PFSK-1 (cell line): ENCODE measurements around the gene NALCN.

Experiments used
- POLR2AphosphoS5 ChIP-seq: IDR thresholded peaks from 2 replicates; pipeline ENCODE4 v1.6.1; 2012; ENCODE audit warnings: low read depth, mild to moderate bottlenecking, control low read depth, low read length, moderate library complexity
- SIN3A ChIP-seq: IDR thresholded peaks from 2 replicates; pipeline ENCODE4 v1.6.1; 2012; ENCODE audit warnings: mild to moderate bottlenecking, low read length, moderate library complexity, borderline replicate concordance; ENCODE audit not compliant: insufficient read depth

DNA sequence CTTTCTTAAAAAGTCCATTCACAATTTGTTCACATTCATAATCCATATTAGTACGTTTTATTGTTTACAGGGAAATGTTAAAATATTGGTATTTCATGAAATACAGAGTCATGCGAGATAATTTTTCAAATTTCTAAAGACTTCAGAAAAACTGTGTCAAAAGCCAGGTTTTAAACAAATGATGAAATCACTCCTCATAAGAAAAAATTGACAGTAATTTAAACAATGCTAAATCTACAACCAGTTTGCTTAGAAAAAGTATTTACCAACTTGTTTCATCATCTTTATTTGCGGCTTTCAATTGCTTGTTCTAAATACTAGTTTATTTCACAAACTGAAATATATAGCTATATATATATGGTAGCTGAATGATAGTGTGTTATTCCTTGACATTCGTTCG, 1.2 kb upstream of the NALCN start:
- TF ChIP-seq POLR2AphosphoS5 (no peak), SIN3A (no peak)
